ENCODE results near the gene LGALS7.

Gene LGALS7

GRCh38 chr19:38742296-38742695 lies 31.0 kb downstream of the LGALS7 start:
- Histone ChIP-seq H3K36me3 (replicated peaks) (no peaks in the 10 kb centered on the region), H3K27ac (no peak overlapping the region), H3K27me3 (replicated peaks) (no peaks in the 10 kb centered on the region), H3K4me3 (ENCODE audit: low read depth, low read length) (no peak overlapping the region)
- no peak for DNase-seq
- in situ Hi-C loops (cut with HindIII; ENCODE audit: low pct_ligation_motif_present, low sequenced_read_pairs) = no loop called here
- no peak for TF ChIP-seq CTCF (IDR thresholded peaks at IDR 0.05; ENCODE audit: low read depth, low read length, missing control alignments)

- H3K27me3 ChIP-seq (replicated peaks) = no peaks in the 10 kb centered on the region
- H3K27ac ChIP-seq = no peak overlapping the region
- no peaks in the 10 kb centered on the region for H3K36me3 ChIP-seq (replicated peaks)
- no peak overlapping the region for H3K4me3 ChIP-seq (ENCODE audit: low read depth, low read length)
- TF ChIP-seq CTCF (IDR thresholded peaks at IDR 0.05; ENCODE audit: low read depth, low read length, missing control alignments) = no peak
- no peak for DNase-seq
- in situ Hi-C loops (cut with HindIII; ENCODE audit: low pct_ligation_motif_present, low sequenced_read_pairs) = no loop called here
Measured at GRCh38 chr19:38741670-38742069, 31.6 kb downstream of the LGALS7 start.

GRCh38 chr19:38740932-38741331 lies 32.4 kb downstream of the LGALS7 start:
- H3K4me3 ChIP-seq (ENCODE audit: low read depth, low read length) = no peak overlapping the region
- in situ Hi-C loops (cut with HindIII; ENCODE audit: low pct_ligation_motif_present, low sequenced_read_pairs) = no loop called here
- DNase-seq = no peak
- no peak overlapping the region for H3K27ac ChIP-seq
- H3K36me3 ChIP-seq (replicated peaks) = no peaks in the 10 kb centered on the region
- no peaks in the 10 kb centered on the region for H3K27me3 ChIP-seq (replicated peaks)
- TF ChIP-seq CTCF (IDR thresholded peaks at IDR 0.05; ENCODE audit: low read depth, low read length, missing control alignments) = no peak

- no peaks in the 10 kb centered on the region for H3K27me3 ChIP-seq (replicated peaks)
- H3K4me3 ChIP-seq (ENCODE audit: low read depth, low read length) = no peak overlapping the region
- in situ Hi-C loops (cut with HindIII; ENCODE audit: low pct_ligation_motif_present, low sequenced_read_pairs) = no loop called here
- no peak overlapping the region for H3K27ac ChIP-seq
- DNase-seq = no peak
- TF ChIP-seq CTCF (IDR thresholded peaks at IDR 0.05; ENCODE audit: low read depth, low read length, missing control alignments) = no peak
- no peaks in the 10 kb centered on the region for H3K36me3 ChIP-seq (replicated peaks)
Measured at GRCh38 chr19:38740257-38740592, 33.1 kb downstream of the LGALS7 start.

GRCh38 chr19:38739440-38740256 lies 33.7 kb downstream of the LGALS7 start:
- Histone ChIP-seq H3K36me3 (replicated peaks) (no peaks in the 10 kb centered on the region), H3K4me3 (ENCODE audit: low read depth, low read length) (no peak overlapping the region), H3K27ac (no peak overlapping the region), H3K27me3 (replicated peaks) (no peaks in the 10 kb centered on the region)
- in situ Hi-C loops (cut with HindIII; ENCODE audit: low pct_ligation_motif_present, low sequenced_read_pairs) = no loop called here
- no peak for DNase-seq
- no peak for TF ChIP-seq CTCF (IDR thresholded peaks at IDR 0.05; ENCODE audit: low read depth, low read length, missing control alignments)
